Tibial nerve (tissue), 4 donors: ENCODE measurements around the gene WNT9B. TPM values are rescaled to one million over a fixed set of nuclear protein-coding genes. Genes with fewer than 3 reads are reported as not detected.
A peak's percentile ranks its signal among the peaks of the same experiment; 100 is the strongest.

Experiments
- DNase-seq, 2 donors: peaks; one replicate each; pipeline ENCODE4 v3.0.0-alpha.2; 2019; ENCODE audit warnings: low spot score in 2 of 2
- H3K27ac ChIP-seq, 4 donors: fragments of 200-600 bp; sonication (generic) in 3 of 4; one replicate each; pipeline ENCODE4 v1.5.1; 2017 to 2019; ENCODE audit warnings: mild to moderate bottlenecking in 1 of 4
- H3K27me3 ChIP-seq, 2 donors: fragments of 200-600 bp; sonication (generic) in 1 of 2; one replicate each; pipeline versions ENCODE4 v1.5.1 to v1.6.0; 2017 to 2019
- H3K36me3 ChIP-seq, 3 donors: fragments of 200-600 bp; sonication (generic); one replicate each; pipeline ENCODE4 v1.5.1; 2018 to 2019
- H3K4me1 ChIP-seq, 4 donors: fragments of 200-600 bp; sonication (generic) in 3 of 4; one replicate each; pipeline ENCODE4 v1.5.1; 2017 to 2019
- H3K4me3 ChIP-seq, 4 donors: fragments of 200-600 bp; sonication (generic) in 3 of 4; one replicate each; pipeline ENCODE4 v1.5.1; 2017 to 2019; ENCODE audit warnings: mild to moderate bottlenecking in 1 of 4, moderate library complexity in 1 of 4
- H3K9me3 ChIP-seq, 4 donors: fragments of 200-600 bp; sonication (generic) in 3 of 4; one replicate each; pipeline ENCODE4 v1.5.1; 2017 to 2019
- CTCF ChIP-seq, 5 experiments: fragments of 200-600 bp in 3 of 5; fragments of 450-650 bp in 2 of 5; sonication (generic) in 3 of 5; IDR thresholded peaks; one replicate each; pipeline ENCODE4 v1.5.1; 2016 to 2019; ENCODE audit warnings: antibody characterized with exemption in 5 of 5, mild to moderate bottlenecking in 3 of 5, moderate library complexity in 2 of 5
- EP300 ChIP-seq, 2 donors: sonication (generic); formaldehyde crosslinking; IDR thresholded peaks; one replicate each; pipeline ENCODE4 v1.6.1; 2017; ENCODE audit warnings: antibody characterized with exemption in 2 of 2, mild to moderate bottlenecking in 1 of 2
- POLR2A ChIP-seq, 2 donors: fragments of 450-650 bp; IDR thresholded peaks; one replicate each; pipeline ENCODE4 v1.6.1; 2017; ENCODE audit warnings: antibody characterized with exemption in 2 of 2, mild to moderate bottlenecking in 2 of 2, moderate library complexity in 2 of 2
- WGBS, 2 donors: methylation state at CpG; one replicate each; pipeline ENCODE4 v1.1.5; 2018; 5-methylcytosine and 5-hydroxymethylcytosine counted together
- total RNA-seq, 4 donors: library from RNA; depleted of rRNA; stranded (reverse); fragments of >200 nt; gene quantifications; one replicate each; pipeline ENCODE4 v1.1.0, GENCODE V29; 2016

WNT9B gene
- total RNA-seq, 4 donors from 2014 or later, result 0.78 to 0.90 TPM; not detected in 2

GRCh38 chr17:46818316-46818928 is 33.0 kb upstream of the WNT9B start, which contains the start of gene WNT3:
TSS of gene WNT3 (minus strand) at chr17:46818692. CDS start at chr17:46818597, 95 bp downstream.
- 2 to 3% methylated on average over 30 to 42 of the region's 47 CpGs for WGBS, 2 donors
- Histone ChIP-seq H3K9me3 (no peaks in the 10 kb centered on the region), H3K36me3 (no peaks in the 10 kb centered on the region), H3K27me3 (peaks cover 0 to 100% of the 10 kb centered on the region in 2 donors), H3K4me1 (peaks cover 0 to 32% (median 20%) of the 10 kb centered on the region in 4 donors), H3K27ac (no peak within 1 kb of the TSS), H3K4me3 (peak within 1 kb of the TSS in 3 of 4 donors; percentile 6 to 37 (median 35))
- TF ChIP-seq POLR2A (IDR thresholded peaks at IDR 0.05) (no peak), CTCF (IDR thresholded peaks at IDR 0.05) (no peak), EP300 (IDR thresholded peaks at IDR 0.05) (no peak)
- no peak for DNase-seq

- no peak for DNase-seq
- Histone ChIP-seq H3K9me3 (no peaks in the 10 kb centered on the region), H3K27me3 (peaks cover 0 to 96% of the 10 kb centered on the region in 2 donors), H3K36me3 (no peaks in the 10 kb centered on the region), H3K4me1 (peaks cover 0 to 32% (median 20%) of the 10 kb centered on the region in 4 donors), H3K27ac (no peak overlapping the region), H3K4me3 (peak overlapping the region in 3 of 4 donors; percentile 6 to 37 (median 35))
- WGBS, 2 donors, result 3 to 8% methylated on average over 20 to 72 of the region's 72 CpGs
- no peak for TF ChIP-seq EP300 (IDR thresholded peaks at IDR 0.05)
- TF ChIP-seq POLR2A (IDR thresholded peaks at IDR 0.05), result no peak
- no peak for TF ChIP-seq CTCF (IDR thresholded peaks at IDR 0.05)
Observed at GRCh38 chr17:46818929-46819859, 32.2 kb upstream of the WNT9B start.

- peaks cover 0 to 93% of the 10 kb centered on the region in 2 donors for H3K27me3 ChIP-seq
- H3K4me3 ChIP-seq, result no peak overlapping the region
- H3K4me1 ChIP-seq, result peaks cover 0 to 32% (median 20%) of the 10 kb centered on the region in 4 donors
- no peak overlapping the region for H3K27ac ChIP-seq
- no peak for DNase-seq
- TF ChIP-seq POLR2A (IDR thresholded peaks at IDR 0.05) (no peak), CTCF (IDR thresholded peaks at IDR 0.05) (no peak), EP300 (IDR thresholded peaks at IDR 0.05) (no peak)
- H3K36me3 ChIP-seq, result no peaks in the 10 kb centered on the region
- 15 to 16% methylated on average over 21 to 24 of the region's 24 CpGs for WGBS, 2 donors
- no peaks in the 10 kb centered on the region for H3K9me3 ChIP-seq
Observed at GRCh38 chr17:46819906-46820351, 31.5 kb upstream of the WNT9B start.

- Histone ChIP-seq H3K4me1 (peaks cover 0 to 32% (median 20%) of the 10 kb centered on the region in 4 donors), H3K36me3 (no peaks in the 10 kb centered on the region), H3K27me3 (peaks cover 0 to 89% of the 10 kb centered on the region in 2 donors), H3K27ac (no peak overlapping the region), H3K9me3 (no peaks in the 10 kb centered on the region), H3K4me3 (no peak overlapping the region)
- TF ChIP-seq CTCF (IDR thresholded peaks at IDR 0.05) (no peak), EP300 (IDR thresholded peaks at IDR 0.05) (no peak), POLR2A (IDR thresholded peaks at IDR 0.05) (no peak)
- 27 to 50% methylated on average over 12 to 13 of the region's 13 CpGs for WGBS, 2 donors
- no peak for DNase-seq
Observed at GRCh38 chr17:46820592-46821450, 30.6 kb upstream of the WNT9B start.
